HepG2 (cell line): ENCODE data around the gene ATG16L2. TPM values are rescaled to one million over a fixed set of nuclear protein-coding genes. Genes with fewer than 3 reads are reported as not detected.

ENCODE experiments used
- AGO2 ChIP-seq: fragments of 200-400 bp; formaldehyde crosslinking; optimal IDR thresholded peaks from 2 replicates; pipeline ENCODE3; 2017; ENCODE audit warnings: mild to moderate bottlenecking, low read depth, low read length, moderate library complexity
- CENPX ChIP-seq: sonication (generic); formaldehyde crosslinking; IDR thresholded peaks from 2 replicates; pipeline ENCODE4 v1.9.0; 2021; ENCODE audit warnings: mild to moderate bottlenecking, missing genetic modification reagents, moderate library complexity
- GABPA ChIP-seq, 2 experiments: IDR thresholded peaks; 2 replicates each; pipeline ENCODE4 v1.6.1; 2011 to 2016; ENCODE audit warnings: low read depth in 2 of 2, low read length in 1 of 2, missing biosample characterization in 1 of 2, missing genetic modification characterization in 1 of 2
- GABPB1 ChIP-seq: IDR thresholded peaks from 2 replicates; pipeline ENCODE4 v1.6.1; 2016; ENCODE audit warnings: mild to moderate bottlenecking, missing genetic modification reagents, moderate library complexity, missing compliant biosample characterization
- HOXA3 ChIP-seq: sonication (generic); formaldehyde crosslinking; IDR thresholded peaks from 2 replicates; pipeline ENCODE4 v1.5.0; 2020; ENCODE audit warnings: missing genetic modification reagents
- KDM3A ChIP-seq: IDR thresholded peaks from 2 replicates; pipeline ENCODE4 v1.6.1; 2018; ENCODE audit warnings: low read depth, missing compliant biosample characterization
- KLF12 ChIP-seq: sonication (generic); formaldehyde crosslinking; IDR thresholded peaks from 2 replicates; pipeline ENCODE4 v1.4.0; 2020; ENCODE audit warnings: missing genetic modification reagents, borderline replicate concordance
- MEIS1 ChIP-seq: sonication (generic); formaldehyde crosslinking; IDR thresholded peaks from 2 replicates; pipeline ENCODE4 v1.9.0; 2021; ENCODE audit warnings: mild to moderate bottlenecking, missing genetic modification reagents, moderate library complexity, borderline replicate concordance
- SMAD1 ChIP-seq: sonication (generic); formaldehyde crosslinking; IDR thresholded peaks from 2 replicates; pipeline ENCODE4 v1.4.0; 2020; ENCODE audit warnings: missing genetic modification reagents, low read depth, mild to moderate bottlenecking, borderline replicate concordance
- SP4 ChIP-seq: sonication (generic); formaldehyde crosslinking; IDR thresholded peaks from 2 replicates; pipeline ENCODE4 v1.8.1; 2023; ENCODE audit warnings: mild to moderate bottlenecking, missing genetic modification reagents
- SP5 ChIP-seq: IDR thresholded peaks from 2 replicates; pipeline ENCODE4 v1.6.1; 2016; ENCODE audit warnings: low read depth, borderline replicate concordance
- SSRP1 ChIP-seq: IDR thresholded peaks from 2 replicates; pipeline ENCODE4 v1.6.1; 2016; ENCODE audit warnings: control low read depth
- ZNF136 ChIP-seq: sonication (generic); formaldehyde crosslinking; IDR thresholded peaks from 2 replicates; pipeline ENCODE4 v1.8.1; 2022; ENCODE audit warnings: low read depth, mild to moderate bottlenecking, moderate library complexity, missing genetic modification reagents
- ZNF180 ChIP-seq: sonication (generic); formaldehyde crosslinking; IDR thresholded peaks from 2 replicates; pipeline ENCODE4 v1.4.0; 2020; ENCODE audit warnings: low read depth, missing genetic modification reagents, borderline replicate concordance
- ZNF205 ChIP-seq: IDR thresholded peaks from 2 replicates; pipeline ENCODE4 v1.6.1; 2018; ENCODE audit warnings: missing biosample characterization, missing genetic modification reagents
- ZNF343 ChIP-seq: sonication (generic); formaldehyde crosslinking; IDR thresholded peaks from 2 replicates; pipeline ENCODE4 v1.4.0; 2020; ENCODE audit warnings: mild to moderate bottlenecking, missing genetic modification reagents
- ZNF430 ChIP-seq: sonication (generic); formaldehyde crosslinking; IDR thresholded peaks from 2 replicates; pipeline ENCODE4 v1.9.0; 2021; ENCODE audit warnings: mild to moderate bottlenecking, missing genetic modification reagents
- ZNF432 ChIP-seq: sonication (generic); formaldehyde crosslinking; IDR thresholded peaks from 2 replicates; pipeline ENCODE4 v1.5.0; 2020; ENCODE audit warnings: missing genetic modification reagents, mild to moderate bottlenecking, borderline replicate concordance
- ZNF468 ChIP-seq: sonication (generic); formaldehyde crosslinking; IDR thresholded peaks from 2 replicates; pipeline ENCODE4 v1.8.0; 2022; ENCODE audit warnings: mild to moderate bottlenecking, moderate library complexity, missing genetic modification reagents
- ZNF747 ChIP-seq: sonication (generic); formaldehyde crosslinking; IDR thresholded peaks from 2 replicates; pipeline ENCODE4 v1.8.1; 2023; ENCODE audit warnings: missing genetic modification reagents, mild to moderate bottlenecking, borderline replicate concordance
- ZNF761 ChIP-seq: sonication (generic); formaldehyde crosslinking; conservative IDR thresholded peaks from 2 replicates; pipeline ENCODE4 v1.4.0; 2020; ENCODE audit warnings: mild to moderate bottlenecking, missing genetic modification reagents
- ZNF768 ChIP-seq: sonication (generic); formaldehyde crosslinking; IDR thresholded peaks from 2 replicates; pipeline ENCODE4 v1.4.0; 2020; ENCODE audit warnings: missing genetic modification reagents
- ZNF883 ChIP-seq: sonication (generic); formaldehyde crosslinking; IDR thresholded peaks from 2 replicates; pipeline ENCODE4 v1.5.1; 2020; ENCODE audit warnings: mild to moderate bottlenecking, missing genetic modification reagents; ENCODE audit errors: not compliant biosample characterization
- polyA plus RNA-seq, 8 experiments: library from polyadenylated mRNA; depleted of rRNA in 3 of 8; stranded (reverse) in 7 of 8; unstranded in 1 of 8; fragments of >200 nt; fragmentation: Illumina TruSeq in 4 of 8; extraction: Trizol in 4 of 8; gene quantifications; 2 replicates each; pipeline versions ENCODE4 v1.2.1 to v1.2.3, GENCODE V29; 2011 to 2016; ENCODE audit warnings: low read depth in 4 of 8, missing spikeins in 1 of 8, mixed read lengths in 1 of 8; ENCODE audit not compliant: insufficient read depth in 1 of 8
- total RNA-seq, 5 experiments: library from RNA; depleted of rRNA; stranded (reverse); fragments of >200 nt; fragmentation: Illumina TruSeq; extraction: Trizol; gene quantifications; 2 replicates each; pipeline ENCODE4 v1.2.3, GENCODE V29; 2016; ENCODE audit warnings: low read depth in 1 of 5
- TF ChIP-seq, protein P1 (sequence below): sonication (generic); formaldehyde crosslinking; IDR thresholded peaks from 2 replicates; pipeline ENCODE4 v1.8.0; 2023; ENCODE audit warnings: mild to moderate bottlenecking, missing genetic modification reagents
- TF ChIP-seq, protein P2 (sequence below): sonication (generic); formaldehyde crosslinking; IDR thresholded peaks from 2 replicates; pipeline ENCODE4 v1.5.1; 2020; ENCODE audit warnings: missing genetic modification reagents, mild to moderate bottlenecking, borderline replicate concordance
- TF ChIP-seq, protein P3 (sequence below): sonication (generic); formaldehyde crosslinking; IDR thresholded peaks from 2 replicates; pipeline ENCODE4 v1.4.0; 2020; ENCODE audit warnings: missing genetic modification reagents, low read depth, mild to moderate bottlenecking, borderline replicate concordance

The ATG16L2 gene
- total and polyA plus RNA-seq, 2 of the 13 experiments (the other 11 are each of a cell fraction or from before 2014, with no cell fraction given): 6.2 to 14.8 TPM

DNA sequence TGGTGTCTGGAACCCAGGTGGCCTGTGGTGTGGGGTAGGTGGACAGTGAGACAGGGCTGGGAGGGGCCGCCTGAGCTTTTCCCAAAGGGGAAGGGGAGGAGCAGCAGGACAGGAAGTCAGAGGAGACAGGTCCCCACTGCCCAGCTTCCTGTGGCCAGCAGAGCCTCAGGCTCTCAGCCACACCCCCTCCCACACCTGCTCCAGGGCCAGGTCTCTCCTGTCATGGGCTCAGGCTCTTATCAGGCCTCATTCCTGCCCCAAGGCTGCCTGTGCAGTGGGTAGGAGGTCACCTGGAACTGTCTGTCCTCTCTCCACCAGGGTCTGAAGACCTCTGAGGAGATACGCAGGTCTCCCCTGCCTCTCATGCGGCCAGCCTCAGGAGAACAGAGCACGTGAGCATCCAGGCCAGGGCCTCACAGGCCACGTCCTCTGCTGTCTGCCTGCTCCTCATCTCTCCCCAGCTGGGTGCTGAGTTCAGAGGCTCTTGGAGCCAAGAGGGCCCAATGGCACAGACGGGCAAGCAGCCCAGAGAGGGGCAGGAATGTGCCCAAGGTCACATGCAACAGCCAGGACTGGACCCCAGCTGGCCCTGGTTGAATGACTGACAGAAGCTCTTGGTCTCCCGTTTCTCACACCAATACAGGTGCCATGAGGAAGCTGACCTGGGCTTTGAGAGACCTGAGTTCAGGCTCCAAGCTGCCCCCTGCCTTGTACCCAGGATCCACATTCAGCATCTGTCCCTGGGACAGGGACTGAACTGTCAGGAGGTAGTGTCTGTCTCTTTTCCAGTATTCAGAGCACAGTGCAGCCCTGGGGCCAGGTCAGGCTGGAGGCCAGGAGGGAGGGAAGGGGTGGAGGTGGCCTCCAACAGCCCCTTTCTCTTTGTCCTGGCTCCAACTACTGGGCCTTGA lies 37.1 kb upstream of the ATG16L2 start (continued):
- TF ChIP-seq ZNF468 (0 out of 2 replicates have a peak, but pooled peaks have one; percentile 59), KLF12 (no peak), SMAD1 (CRISPR knock-in tag) (peak; percentile 47; the same call in 1 of the 2 replicates), ZNF768 (CRISPR knock-in tag) (peak; percentile 85), ZNF136 (CRISPR knock-in tag) (0 out of 2 replicates have a peak, but pooled peaks have one; percentile 30), HOXA3 (CRISPR knock-in tag) (peak; percentile 9; the same call in 1 of the 2 replicates), MEIS1 (CRISPR knock-in tag) (no peak), ZNF747 (CRISPR knock-in tag) (0 out of 2 replicates have a peak, but pooled peaks have one; percentile 10), ZNF205 (CRISPR knock-in tag) (0 out of 2 replicates have a peak, but pooled peaks have one; percentile 1), ZNF343 (CRISPR knock-in tag) (0 out of 2 replicates have a peak, but pooled peaks have one; percentile 61), KDM3A (CRISPR knock-in tag) (no peak), ZNF180 (no peak), GABPA (IDR thresholded peaks at IDR 0.05; ENCODE audit: low read depth, low read length) (no peak), GABPA (CRISPR knock-in tag; IDR thresholded peaks at IDR 0.05; ENCODE audit: low read depth) (peak; percentile 81), CENPX (CRISPR knock-in tag) (no peak), ZNF761 (CRISPR knock-in tag) (0 out of 2 replicates have a peak, but pooled peaks have one; percentile 11), ZNF883 (peak; percentile 63), GABPB1 (peak; percentile 58), AGO2 (peak; percentile 65), SP4 (CRISPR knock-in tag) (peak; percentile 32; the same call in 1 of the 2 replicates), SP5 (CRISPR knock-in tag) (peak; percentile 57; the same call in 1 of the 2 replicates), ZNF430 (peak; percentile 36; the same call in 1 of the 2 replicates), ZNF432 (CRISPR knock-in tag) (no peak), SSRP1 (CRISPR knock-in tag) (0 out of 2 replicates have a peak, but pooled peaks have one; percentile 53)
- TF ChIP-seq, protein P1, sequence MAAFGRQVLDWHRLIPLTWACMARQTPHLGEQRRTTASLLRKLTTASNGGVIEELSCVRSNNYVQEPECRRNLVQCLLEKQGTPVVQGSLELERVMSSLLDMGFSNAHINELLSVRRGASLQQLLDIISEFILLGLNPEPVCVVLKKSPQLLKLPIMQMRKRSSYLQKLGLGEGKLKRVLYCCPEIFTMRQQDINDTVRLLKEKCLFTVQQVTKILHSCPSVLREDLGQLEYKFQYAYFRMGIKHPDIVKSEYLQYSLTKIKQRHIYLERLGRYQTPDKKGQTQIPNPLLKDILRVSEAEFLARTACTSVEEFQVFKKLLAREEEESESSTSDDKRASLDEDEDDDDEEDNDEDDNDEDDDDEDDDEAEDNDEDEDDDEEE (CRISPR knock-in tag): 0 out of 2 replicates have a peak, but pooled peaks have one; percentile 52
- TF ChIP-seq, protein P2, sequence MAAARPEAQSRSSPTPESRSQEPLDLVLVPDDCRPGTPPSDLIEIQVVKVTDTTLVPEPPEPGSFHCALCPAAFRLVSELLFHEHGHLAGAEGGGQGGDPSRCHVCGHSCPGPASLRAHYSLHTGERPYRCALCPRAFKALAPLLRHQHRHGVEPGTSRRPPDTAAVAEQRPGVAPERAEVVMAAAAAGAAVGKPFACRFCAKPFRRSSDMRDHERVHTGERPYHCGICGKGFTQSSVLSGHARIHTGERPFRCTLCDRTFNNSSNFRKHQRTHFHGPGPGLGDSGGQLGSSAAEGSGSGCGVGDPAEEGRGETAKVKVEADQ (CRISPR knock-in tag): 0 out of 2 replicates have a peak, but pooled peaks have one; percentile 29
- TF ChIP-seq, protein P3, sequence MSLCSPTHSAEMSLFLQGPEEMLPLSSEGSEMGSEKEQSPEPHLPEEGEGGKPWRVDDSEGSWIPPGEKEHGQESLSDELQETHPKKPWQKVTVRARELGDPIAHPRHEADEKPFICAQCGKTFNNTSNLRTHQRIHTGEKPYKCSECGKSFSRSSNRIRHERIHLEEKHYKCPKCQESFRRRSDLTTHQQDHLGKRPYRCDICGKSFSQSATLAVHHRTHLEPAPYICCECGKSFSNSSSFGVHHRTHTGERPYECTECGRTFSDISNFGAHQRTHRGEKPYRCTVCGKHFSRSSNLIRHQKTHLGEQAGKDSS (CRISPR knock-in tag): 0 out of 2 replicates have a peak, but pooled peaks have one; percentile 11
